Right cardiac atrium (tissue), 5 donors: ENCODE data around the gene RUNX1. TPM values are rescaled to one million over a fixed set of nuclear protein-coding genes. Genes with fewer than 3 reads are reported as not detected.

Experiments used
- ATAC-seq, 2 donors: fragments of 200-7000 bp; cut with Tn5 transposase; one replicate each; pipeline versions ENCODE4 v1.8.0 to v1.9.1; 2020; ENCODE audit warnings: moderate library complexity in 2 of 2, mild to moderate bottlenecking in 1 of 2
- DNase-seq, 3 donors: peaks; one replicate each; pipeline ENCODE4 v3.0.0-alpha.2; 2020
- H3K27ac ChIP-seq: one replicate; pipeline ENCODE4 v1.5.1; 2013; ENCODE audit warnings: mild to moderate bottlenecking, low read length, control low read depth, moderate library complexity
- H3K27me3 ChIP-seq: one replicate; pipeline ENCODE4 v1.6.1; 2013; ENCODE audit not compliant: control insufficient read depth, insufficient read depth
- H3K4me1 ChIP-seq: one replicate; pipeline ENCODE4 v1.6.1; 2013; ENCODE audit warnings: low read length; ENCODE audit not compliant: control insufficient read depth, insufficient read depth
- H3K4me3 ChIP-seq: one replicate; pipeline ENCODE4 v1.5.1; 2013; ENCODE audit warnings: low read length, control low read depth
- H3K9me3 ChIP-seq: one replicate; pipeline ENCODE4 v1.6.1; 2013; ENCODE audit warnings: low read length; ENCODE audit not compliant: control insufficient read depth
- WGBS: extraction: QIAGEN DNeasy Blood & Tissue Kit; methylation state at CpG from one replicate; pipeline ENCODE4 v1.1.7; 2013; 5-methylcytosine and 5-hydroxymethylcytosine counted together
- intact Hi-C, 4 donors: fragments of 100-400 bp; cut with DNase I; formaldehyde crosslinking; loops; one replicate each; pipeline versions ENCODE4 v1.11.0 to v1.14.0; 2022 to 2023
- polyA plus RNA-seq: library from polyadenylated mRNA; stranded (reverse); fragments of 200-250 nt; gene quantifications from one replicate; pipeline ENCODE4 v1.2.3, GENCODE V29; 2013
- total RNA-seq, 4 donors: library from RNA; stranded (reverse); fragmentation: NEBNext Ultra II Directional; extraction: Animal tissue kit (Norgen Biotek cat#: 25700); gene quantifications; one replicate each; pipeline ENCODE4 v1.2.1, GENCODE V29; 2021
- donor health status: healthy with polysubstance abuse.
- donor health status: DM: no; HTN: yes; CAD: no.
- donor health status: DM: no; HTN: no; CAD: no.
- donor health status: DM: no; HTN: yes; CAD: no; lungs with severe emphysema.
- donor health status: DM: yes; HTN: yes; CAD: no.

Gene RUNX1
- total and polyA plus RNA-seq, 5 donors: 0.81 to 17.6 (median 4.4) TPM

DNA sequence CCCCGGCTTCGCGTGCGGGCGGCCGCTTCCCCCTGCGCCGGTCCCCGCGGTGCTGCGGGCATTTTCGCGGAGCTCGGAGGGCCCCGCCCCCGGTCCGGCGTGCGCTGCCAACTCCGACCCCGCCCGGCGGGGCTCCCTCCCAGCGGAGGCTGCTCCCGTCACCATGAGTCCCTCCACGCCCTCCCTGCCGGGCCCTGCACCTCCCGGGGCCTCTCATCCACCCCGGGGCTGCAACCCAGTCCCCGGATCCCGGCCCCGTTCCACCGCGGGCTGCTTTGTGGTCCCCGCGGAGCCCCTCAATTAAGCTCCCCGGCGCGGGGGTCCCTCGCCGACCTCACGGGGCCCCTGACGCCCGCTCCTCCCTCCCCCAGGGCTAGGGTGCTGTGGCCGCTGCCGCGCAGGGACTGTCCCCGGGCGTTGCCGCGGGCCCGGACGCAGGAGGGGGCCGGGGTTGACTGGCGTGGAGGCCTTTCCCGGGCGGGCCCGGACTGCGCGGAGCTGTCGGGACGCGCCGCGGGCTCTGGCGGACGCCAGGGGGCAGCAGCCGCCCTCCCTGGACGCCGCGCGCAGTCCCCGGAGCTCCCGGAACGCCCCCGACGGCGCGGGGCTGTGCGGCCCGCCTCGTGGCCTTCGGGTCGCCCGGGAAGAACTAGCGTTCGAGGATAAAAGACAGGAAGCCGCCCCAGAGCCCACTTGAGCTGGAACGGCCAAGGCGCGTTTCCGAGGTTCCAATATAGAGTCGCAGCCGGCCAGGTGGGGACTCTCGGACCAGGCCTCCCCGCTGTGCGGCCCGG, 159.2 kb downstream of the RUNX1 start:
- WGBS: 1% methylated on average over 98 of the region's 98 CpGs
- intact Hi-C loops: loop anchor here in 2 of 4 donors (5.0 to 10.0 kb wide), 4 partner anchors 315 to 955 kb away; no protein-coding TSS in a partner anchor
- Histone ChIP-seq H3K4me1 (no peaks in the 10 kb centered on the region), H3K27me3 (no peaks in the 10 kb centered on the region), H3K4me3 (peak overlapping the region; percentile 83), H3K27ac (peak overlapping the region; percentile 79), H3K9me3 (no peaks in the 10 kb centered on the region)
- peak; percentile 78 to 79 for ATAC-seq
- peak; percentile 79 to 91 (median 91) for DNase-seq

DNA sequence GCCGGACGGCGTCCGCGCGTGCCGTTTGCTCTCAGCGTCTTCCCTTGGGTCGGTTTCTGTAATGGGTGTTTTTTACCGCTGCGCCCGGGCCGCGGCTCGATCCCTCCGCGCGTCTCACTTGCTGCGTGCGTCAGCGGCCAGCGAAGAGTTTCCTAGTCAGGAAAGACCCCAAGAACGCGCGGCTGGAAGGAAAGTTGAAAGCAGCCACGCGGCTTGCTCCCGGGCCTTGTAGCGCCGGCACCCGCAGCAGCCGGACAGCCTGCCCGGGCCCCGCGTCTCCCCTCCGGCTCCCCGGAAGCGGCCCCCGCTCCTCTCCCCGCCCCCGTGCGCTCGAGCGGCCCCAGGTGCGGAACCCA, 159.8 kb downstream of the RUNX1 start:
- no peaks in the 10 kb centered on the region for H3K9me3 ChIP-seq
- H3K27ac ChIP-seq: peak overlapping the region; percentile 54
- peak; percentile 64 to 85 (median 77) for DNase-seq
- H3K4me1 ChIP-seq: no peaks in the 10 kb centered on the region
- H3K27me3 ChIP-seq: no peaks in the 10 kb centered on the region
- peak overlapping the region; percentile 83 for H3K4me3 ChIP-seq
- WGBS: under 1% methylated on average over 45 of the region's 45 CpGs
- intact Hi-C loops: loop anchor here in 2 of 4 donors (5.0 to 10.0 kb wide), 2 partner anchors 513 to 956 kb away; no protein-coding TSS in a partner anchor
- ATAC-seq: no peak

GRCh38 chr21:34888569-34889319, 160.4 kb downstream of the RUNX1 start:
- peak; percentile 93 for ATAC-seq
- intact Hi-C loops: loop anchor here in 2 of 4 donors (5.0 to 10.0 kb wide), 2 partner anchors 514 to 956 kb away; no protein-coding TSS in a partner anchor
- WGBS: under 1% methylated on average over 96 of the region's 96 CpGs
- no peaks in the 10 kb centered on the region for H3K4me1 ChIP-seq
- H3K27ac ChIP-seq: peak overlapping the region; percentile 54
- peak overlapping the region; percentile 83 for H3K4me3 ChIP-seq
- peak; percentile 95 to 98 (median 96) for DNase-seq
- no peaks in the 10 kb centered on the region for H3K27me3 ChIP-seq
- no peaks in the 10 kb centered on the region for H3K9me3 ChIP-seq

DNA sequence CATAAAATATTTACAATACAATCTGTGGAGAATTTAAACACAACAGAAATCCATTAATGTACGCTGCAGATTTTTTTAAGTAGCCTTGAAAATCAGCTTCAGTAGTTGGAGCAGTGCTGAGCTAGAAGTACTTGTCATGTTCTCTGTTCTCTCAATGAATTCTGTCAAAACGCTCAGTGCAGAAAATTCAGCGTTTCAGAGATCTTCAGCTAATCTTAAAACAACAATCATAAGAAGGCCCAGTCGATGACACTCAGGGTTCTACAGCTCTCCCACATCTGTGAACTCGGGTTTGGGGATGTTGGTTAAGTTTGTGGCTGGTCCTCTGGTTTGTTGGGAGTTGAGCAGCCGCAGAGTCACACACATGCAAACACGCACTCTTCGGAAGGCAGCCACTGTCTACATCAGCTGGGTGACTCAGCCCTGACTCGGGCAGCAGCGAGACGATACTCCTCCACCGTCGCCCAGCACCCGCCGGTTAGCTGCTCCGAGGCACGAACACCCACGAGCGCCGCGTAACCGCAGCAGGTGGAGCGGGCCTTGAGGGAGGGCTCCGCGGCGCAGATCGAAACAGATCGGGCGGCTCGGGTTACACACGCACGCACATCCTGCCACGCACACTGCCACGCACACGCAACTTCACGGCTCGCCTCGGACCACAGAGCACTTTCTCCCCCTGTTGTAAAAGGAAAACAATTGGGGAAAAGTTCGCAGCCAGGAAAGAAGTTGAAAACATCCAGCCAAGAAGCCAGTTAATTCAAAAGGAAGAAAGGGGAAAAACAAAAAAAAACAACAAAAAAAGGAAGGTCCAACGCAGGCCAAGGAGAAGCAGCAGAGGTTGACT, 161.2 kb downstream of the RUNX1 start:
- intact Hi-C loops: loop anchor here in 2 of 4 donors (5.0 to 10.0 kb wide), 2 partner anchors 514 to 957 kb away; no protein-coding TSS in a partner anchor
- Histone ChIP-seq H3K4me3 (peak overlapping the region; percentile 83), H3K27me3 (no peaks in the 10 kb centered on the region), H3K9me3 (no peaks in the 10 kb centered on the region), H3K4me1 (no peaks in the 10 kb centered on the region), H3K27ac (peak overlapping the region; percentile 49)
- ATAC-seq (peak; percentile 55 to 80), DNase-seq (peak; percentile 81 to 87 (median 84))
- WGBS: 2% methylated on average over 40 of the region's 40 CpGs

DNA sequence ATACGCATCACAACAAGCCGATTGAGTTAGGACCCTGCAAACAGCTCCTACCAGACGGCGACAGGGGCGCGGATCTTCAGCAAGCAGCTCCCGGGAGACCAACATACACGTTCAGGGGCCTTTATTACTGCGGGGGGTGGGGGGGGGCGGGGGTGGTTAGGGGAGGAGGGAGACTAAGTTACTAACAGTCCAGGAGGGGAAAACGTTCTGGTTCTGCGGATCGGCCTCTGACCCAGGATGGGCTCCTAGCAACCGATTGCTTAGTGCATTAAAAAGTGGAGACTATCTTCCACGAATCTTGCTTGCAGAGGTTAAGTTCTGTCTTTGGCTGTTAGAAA, 162.0 kb downstream of the RUNX1 start:
- DNase-seq (no peak), ATAC-seq (no peak)
- Histone ChIP-seq H3K27ac (no peak overlapping the region), H3K9me3 (no peaks in the 10 kb centered on the region), H3K4me3 (peak overlapping the region; percentile 83), H3K27me3 (no peaks in the 10 kb centered on the region), H3K4me1 (no peaks in the 10 kb centered on the region)
- WGBS: 5% methylated on average over 15 of the region's 15 CpGs
- intact Hi-C loops: loop anchor here in 2 of 4 donors (5.0 to 10.0 kb wide), 2 partner anchors 515 to 958 kb away; no protein-coding TSS in a partner anchor

DNA sequence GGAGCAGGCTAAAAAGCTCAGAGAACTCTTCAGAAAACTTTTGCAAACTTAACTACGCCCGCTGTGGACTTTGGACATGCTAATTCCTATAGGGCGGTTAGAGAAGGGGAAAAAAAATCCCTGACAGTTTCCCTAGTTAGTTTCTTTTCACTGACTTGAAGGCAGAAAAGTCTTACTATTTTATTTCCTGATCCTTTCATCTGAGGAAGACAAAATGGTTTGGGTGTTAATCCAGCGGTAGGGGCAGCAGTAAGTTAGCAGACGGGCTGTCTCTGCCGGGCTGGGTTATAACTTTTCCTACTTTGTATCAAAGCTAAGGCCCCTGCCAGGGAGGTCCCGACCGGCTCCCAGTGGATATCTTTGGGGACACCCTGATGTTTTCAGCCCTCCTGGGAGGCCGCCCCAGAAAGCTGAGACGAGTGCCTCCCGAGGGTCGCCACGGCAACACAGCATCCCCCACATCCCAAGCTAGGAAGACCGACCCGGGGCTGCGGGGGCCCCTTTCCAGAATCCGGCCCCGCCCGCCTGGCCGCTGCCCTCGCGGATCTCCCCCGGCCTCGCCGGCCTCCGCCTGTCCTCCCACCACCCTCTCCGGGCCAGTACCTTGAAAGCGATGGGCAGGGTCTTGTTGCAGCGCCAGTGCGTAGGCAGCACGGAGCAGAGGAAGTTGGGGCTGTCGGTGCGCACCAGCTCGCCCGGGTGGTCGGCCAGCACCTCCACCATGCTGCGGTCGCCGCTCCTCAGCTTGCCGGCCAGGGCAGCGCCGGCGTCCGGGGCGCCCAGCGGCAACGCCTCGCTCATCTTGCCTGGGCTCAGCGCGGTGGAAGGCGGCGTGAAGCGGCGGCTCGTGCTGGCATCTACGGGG, 162.6 kb downstream of the RUNX1 start:
- Histone ChIP-seq H3K4me1 (no peaks in the 10 kb centered on the region), H3K9me3 (no peaks in the 10 kb centered on the region), H3K27ac (no peak overlapping the region), H3K4me3 (peak overlapping the region; percentile 83), H3K27me3 (no peaks in the 10 kb centered on the region)
- WGBS: 4% methylated on average over 56 of the region's 56 CpGs
- ATAC-seq (no peak), DNase-seq (peak; percentile 24 to 63 (median 61))
- intact Hi-C loops: loop anchor here in 2 of 4 donors (5.0 to 10.0 kb wide), 2 partner anchors 516 to 958 kb away; no protein-coding TSS in a partner anchor

- intact Hi-C loops: loop anchor here in 2 of 4 donors (5.0 to 10.0 kb wide), 2 partner anchors 517 to 959 kb away; no protein-coding TSS in a partner anchor
- Histone ChIP-seq H3K27ac (no peak overlapping the region), H3K4me1 (no peaks in the 10 kb centered on the region), H3K27me3 (no peaks in the 10 kb centered on the region), H3K9me3 (no peaks in the 10 kb centered on the region), H3K4me3 (peak overlapping the region; percentile 83)
- DNase-seq (peak in 1 of 3 donors; percentile 48), ATAC-seq (no peak)
- WGBS: 14% methylated on average over 24 of the region's 24 CpGs
Observed at GRCh38 chr21:34885626-34886239, 163.4 kb downstream of the RUNX1 start.

- H3K9me3 ChIP-seq: no peaks in the 10 kb centered on the region
- no peak overlapping the region for H3K27ac ChIP-seq
- no peaks in the 10 kb centered on the region for H3K27me3 ChIP-seq
- intact Hi-C loops: loop anchor here in 2 of 4 donors (5.0 to 10.0 kb wide), 2 partner anchors 517 to 960 kb away; no protein-coding TSS in a partner anchor
- DNase-seq: no peak
- ATAC-seq: no peak
- H3K4me3 ChIP-seq: peak overlapping the region; percentile 83
- H3K4me1 ChIP-seq: no peaks in the 10 kb centered on the region
- whole genome bisulfite sequencing: 42% methylated on average over 6 of the region's 6 CpGs
Observed at GRCh38 chr21:34885125-34885524, 164.0 kb downstream of the RUNX1 start.

GRCh38 chr21:34884346-34884929, 164.7 kb downstream of the RUNX1 start:
- no peaks in the 10 kb centered on the region for H3K27me3 ChIP-seq

More at GRCh38 chr21:34884346-34884929, 164.7 kb downstream of the RUNX1 start:
- Histone ChIP-seq H3K4me1 (no peaks in the 10 kb centered on the region), H3K4me3 (no peak overlapping the region), H3K27ac (no peak overlapping the region), H3K9me3 (no peaks in the 10 kb centered on the region)
- 80% methylated on average over 3 of the region's 3 CpGs for WGBS
- DNase-seq: no peak
- ATAC-seq: no peak
- intact Hi-C loops: loop anchor here in 1 of 4 donors (10.0 kb wide), 1 partner anchor 960 kb away; no protein-coding TSS in a partner anchor
